Trophoblast cell (in vitro differentiated cells and primary cell): ENCODE measurements around the gene YY1.
"Not testable (repeated sequence)": the region's sequence is repeated elsewhere in the genome, so short reads cannot be mapped to it uniquely, and the experiment has no call there.

ENCODE experiments used
- DNase-seq, 2 donors: peaks; one replicate each; pipeline ENCODE4 v3.0.0-alpha.2; 2016
- H2AFZ ChIP-seq: 2 replicates; pipeline ENCODE4 v1.6.1; 2013; ENCODE audit warnings: low read length, moderate library complexity, mild to moderate bottlenecking; ENCODE audit not compliant: insufficient read depth, poor library complexity
- H2AK5ac ChIP-seq: 2 replicates; pipeline ENCODE4 v1.6.1; 2013; ENCODE audit warnings: mild to moderate bottlenecking, low read length
- H2BK120ac ChIP-seq: 2 replicates; pipeline ENCODE4 v1.6.1; 2013; ENCODE audit warnings: low read length, mild to moderate bottlenecking, moderate library complexity; ENCODE audit not compliant: insufficient read depth, poor library complexity
- H2BK12ac ChIP-seq: 2 replicates; pipeline ENCODE4 v1.6.1; 2013; ENCODE audit warnings: mild to moderate bottlenecking, low read length, moderate library complexity
- H2BK5ac ChIP-seq: 2 replicates; pipeline ENCODE4 v1.6.1; 2013; ENCODE audit warnings: low read length, low read depth, moderate library complexity, mild to moderate bottlenecking; ENCODE audit not compliant: poor library complexity
- H3K14ac ChIP-seq: 2 replicates; pipeline ENCODE4 v1.6.1; 2013; ENCODE audit warnings: mild to moderate bottlenecking, low read length
- H3K18ac ChIP-seq: 2 replicates; pipeline ENCODE4 v1.6.1; 2013; ENCODE audit warnings: mild to moderate bottlenecking, low read length
- H3K23ac ChIP-seq: 2 replicates; pipeline ENCODE4 v1.6.1; 2013; ENCODE audit warnings: low read length
- H3K27ac ChIP-seq: 2 replicates; pipeline ENCODE4 v1.5.1; 2013; ENCODE audit warnings: low read depth, mild to moderate bottlenecking, inconsistent platforms, low read length, moderate library complexity
- H3K27me3 ChIP-seq: 2 replicates; pipeline ENCODE4 v1.6.1; 2013; ENCODE audit warnings: inconsistent platforms, mild to moderate bottlenecking, low read length, moderate library complexity; ENCODE audit not compliant: insufficient read depth
- H3K36me3 ChIP-seq, 2 experiments: 1 replicate in 1 of 2; 2 replicates in 1 of 2; pipeline ENCODE4 v1.6.1; 2013; ENCODE audit warnings: low read length in 2 of 2, mild to moderate bottlenecking in 2 of 2, moderate library complexity in 1 of 2; ENCODE audit not compliant: insufficient read depth in 2 of 2, control insufficient read depth in 1 of 2
- H3K4ac ChIP-seq: 2 replicates; pipeline ENCODE4 v1.6.1; 2013; ENCODE audit warnings: low read depth, mild to moderate bottlenecking, low read length, moderate library complexity
- H3K4me1 ChIP-seq, 2 experiments: 1 replicate in 1 of 2; 2 replicates in 1 of 2; pipeline ENCODE4 v1.6.1; 2013; ENCODE audit warnings: low read length in 2 of 2, mild to moderate bottlenecking in 2 of 2, moderate library complexity in 1 of 2; ENCODE audit not compliant: insufficient read depth in 2 of 2, control insufficient read depth in 1 of 2
- H3K4me2 ChIP-seq: 2 replicates; pipeline ENCODE4 v1.6.1; 2013; ENCODE audit warnings: inconsistent platforms, mild to moderate bottlenecking, low read length, moderate library complexity
- H3K4me3 ChIP-seq: 2 replicates; pipeline ENCODE4 v1.5.1; 2013; ENCODE audit warnings: mild to moderate bottlenecking, low read depth, low read length, inconsistent platforms
- H3K79me1 ChIP-seq: one replicate; pipeline ENCODE4 v1.6.1; 2013; ENCODE audit warnings: low read length
- H3K79me2 ChIP-seq: 2 replicates; pipeline ENCODE4 v1.6.1; 2013; ENCODE audit warnings: low read length, mild to moderate bottlenecking; ENCODE audit not compliant: control insufficient read depth, insufficient read depth, poor library complexity
- H3K9ac ChIP-seq: 2 replicates; pipeline ENCODE4 v1.6.1; 2013; ENCODE audit warnings: mild to moderate bottlenecking, low read length
- H3K9me3 ChIP-seq: 2 replicates; pipeline ENCODE4 v1.6.1; 2013; ENCODE audit warnings: low read depth, mild to moderate bottlenecking, control low read depth, inconsistent platforms, low read length; ENCODE audit not compliant: insufficient read depth
- H4K12ac ChIP-seq: 2 replicates; pipeline ENCODE4 v1.6.1; 2013; ENCODE audit warnings: low read depth, mild to moderate bottlenecking, low read length, moderate library complexity
- H4K8ac ChIP-seq: 2 replicates; pipeline ENCODE4 v1.6.1; 2013; ENCODE audit warnings: low read depth, mild to moderate bottlenecking, low read length, moderate library complexity
- H4K91ac ChIP-seq: one replicate; pipeline ENCODE4 v1.6.1; 2013; ENCODE audit warnings: low read depth, mild to moderate bottlenecking, low read length, moderate library complexity
- WGBS: extraction: QIAGEN DNeasy Blood & Tissue Kit; methylation state at CpG from one replicate; pipeline ENCODE4 v1.1.7; 2013; ENCODE audit warnings: missing lambda C conversion rate; ENCODE audit not compliant: insufficient read length, insufficient coverage; ENCODE audit errors: extremely low coverage; 5-methylcytosine and 5-hydroxymethylcytosine counted together

The YY1 gene

DNA sequence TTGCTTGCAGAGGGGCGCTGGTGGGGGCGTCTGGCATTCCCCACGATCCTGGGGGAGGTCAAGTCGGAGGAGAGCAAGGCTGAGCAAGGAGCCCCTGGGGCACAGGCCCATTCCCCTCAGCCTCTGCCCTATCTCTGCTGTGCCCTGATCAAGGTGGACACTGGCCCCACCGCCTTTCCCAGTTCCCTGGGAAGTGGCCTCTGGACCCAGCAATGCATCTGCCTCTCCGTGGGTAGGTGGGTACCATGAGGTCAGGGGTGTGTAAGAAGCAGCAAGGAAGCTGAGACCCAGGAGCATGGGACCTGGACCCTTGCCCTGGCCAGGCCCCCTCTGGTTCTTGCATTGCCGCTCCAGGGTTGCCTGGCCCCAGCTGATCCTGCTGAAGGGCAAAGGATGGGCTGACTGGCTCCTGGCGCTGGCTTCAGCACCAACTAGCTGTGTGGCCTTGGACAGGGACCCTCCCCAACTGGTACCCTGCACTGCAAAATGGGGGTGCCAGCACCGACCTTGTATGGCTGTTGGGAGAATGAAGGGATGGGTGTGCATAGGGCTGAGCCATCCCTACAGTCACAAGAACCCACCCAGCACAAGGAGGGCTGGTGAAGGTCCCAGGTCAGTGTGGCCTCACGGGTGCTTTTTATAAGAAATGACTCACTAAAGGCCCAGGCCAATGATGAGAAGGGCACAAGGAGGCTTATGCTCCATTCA, 47.7 kb downstream of the YY1 start:
- H3K27ac ChIP-seq = no peak overlapping the region
- H3K18ac ChIP-seq = no peak overlapping the region
- peaks cover 8% of the 10 kb centered on the region for H3K79me1 ChIP-seq
- H3K4me1 ChIP-seq = peaks cover 17 to 31% of the 10 kb centered on the region in 2 experiments
- peaks cover 3% of the 10 kb centered on the region for H3K9me3 ChIP-seq
- no peak overlapping the region for H3K4me2 ChIP-seq
- H4K12ac ChIP-seq = no peak overlapping the region
- H2BK120ac ChIP-seq = no peak overlapping the region
- H3K23ac ChIP-seq = no peak overlapping the region
- peaks cover 3% of the 10 kb centered on the region for H3K79me2 ChIP-seq
- H3K4ac ChIP-seq = no peak overlapping the region
- no peak overlapping the region for H4K8ac ChIP-seq
- H2BK12ac ChIP-seq = no peak overlapping the region
- H3K9ac ChIP-seq = no peak overlapping the region
- no peak overlapping the region for H2BK5ac ChIP-seq
- no CpG with 5 or more reads among the region's 10 CpGs for WGBS
- no peak overlapping the region for H2AK5ac ChIP-seq
- H3K27me3 ChIP-seq = no peaks in the 10 kb centered on the region
- H3K14ac ChIP-seq = no peak overlapping the region
- H2AFZ ChIP-seq = no peak overlapping the region
- H3K36me3 ChIP-seq = peaks cover 15 to 17% of the 10 kb centered on the region in 2 experiments
- no peak for DNase-seq
- no peak overlapping the region for H3K4me3 ChIP-seq
- no peak overlapping the region for H4K91ac ChIP-seq

DNA sequence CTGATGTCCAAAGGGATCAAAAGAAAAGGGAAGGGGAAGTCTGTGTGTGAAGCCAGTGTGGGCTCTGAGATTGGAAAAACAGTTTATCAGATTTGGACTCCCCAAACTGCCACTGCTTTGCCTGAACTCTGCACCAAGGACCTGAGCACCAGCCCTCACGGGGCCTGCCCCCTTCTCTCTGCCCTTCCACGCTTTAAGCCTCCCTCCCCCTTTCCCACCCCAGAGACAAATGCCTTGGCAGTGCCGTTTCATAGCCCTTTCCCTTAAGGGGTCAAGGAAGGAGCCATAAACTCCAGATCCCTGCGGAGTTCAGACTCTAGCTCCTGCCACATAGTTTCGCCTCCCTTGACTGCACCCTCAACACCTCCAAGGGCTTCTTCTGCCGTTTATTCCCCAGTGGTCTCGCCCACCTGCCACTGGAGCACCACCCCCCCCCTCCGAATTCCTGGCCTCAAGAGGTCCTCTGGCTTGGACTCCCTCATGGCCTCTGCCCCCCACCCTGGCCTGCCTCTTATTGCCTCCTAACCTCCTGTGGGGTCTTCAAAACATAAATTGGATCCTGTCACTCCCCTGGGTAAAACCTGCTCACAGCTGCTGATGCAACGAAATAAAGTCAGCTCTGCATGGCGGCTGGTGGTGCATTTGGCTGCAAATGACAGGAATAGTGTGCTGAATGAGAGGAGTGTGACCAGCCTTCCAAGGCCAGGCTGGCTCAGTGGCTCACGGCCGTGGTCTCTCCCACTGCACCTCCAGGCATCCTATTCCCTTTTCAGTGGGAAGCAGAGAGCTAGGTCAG, 48.5 kb downstream of the YY1 start:
- H3K9ac ChIP-seq = no peak overlapping the region
- no peak for DNase-seq
- peaks cover 3% of the 10 kb centered on the region for H3K9me3 ChIP-seq
- H3K14ac ChIP-seq = no peak overlapping the region
- H3K79me2 ChIP-seq = peaks cover 3% of the 10 kb centered on the region
- no peak overlapping the region for H3K4me3 ChIP-seq
- no peak overlapping the region for H4K91ac ChIP-seq
- no peaks in the 10 kb centered on the region for H3K27me3 ChIP-seq
- H3K4me1 ChIP-seq = peaks cover 13 to 24% of the 10 kb centered on the region in 2 experiments
- peaks cover 20 to 24% of the 10 kb centered on the region in 2 experiments for H3K36me3 ChIP-seq
- no peak overlapping the region for H2BK120ac ChIP-seq
- no CpG with 5 or more reads among the region's 12 CpGs for WGBS
- no peak overlapping the region for H3K4me2 ChIP-seq
- H3K27ac ChIP-seq = no peak overlapping the region
- H4K8ac ChIP-seq = no peak overlapping the region
- H4K12ac ChIP-seq = no peak overlapping the region
- H2AFZ ChIP-seq = no peak overlapping the region
- H2BK5ac ChIP-seq = no peak overlapping the region
- no peak overlapping the region for H2BK12ac ChIP-seq
- no peak overlapping the region for H3K4ac ChIP-seq
- peaks cover 8% of the 10 kb centered on the region for H3K79me1 ChIP-seq
- no peak overlapping the region for H2AK5ac ChIP-seq
- no peak overlapping the region for H3K18ac ChIP-seq
- H3K23ac ChIP-seq = no peak overlapping the region

DNA sequence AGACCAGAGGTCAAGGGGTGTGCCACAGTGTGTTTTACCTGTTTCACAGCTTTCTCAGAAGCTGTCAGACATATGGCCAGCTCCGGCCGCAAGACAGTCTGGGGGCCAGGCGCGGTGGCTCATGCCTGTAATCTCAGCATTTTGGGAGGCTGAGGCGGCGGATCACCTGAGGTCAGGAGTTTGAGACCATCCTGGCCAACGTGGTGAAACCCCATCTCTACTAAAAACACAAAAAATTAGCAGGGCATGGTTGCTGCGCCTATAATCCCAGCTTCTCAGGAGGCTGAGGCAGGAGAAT, 49.0 kb downstream of the YY1 start:
- not testable (repeated sequence) for H2AK5ac ChIP-seq, H2BK120ac ChIP-seq, H4K91ac ChIP-seq, H3K79me2 ChIP-seq, H3K9ac ChIP-seq, H3K27me3 ChIP-seq, H3K4me3 ChIP-seq, H3K27ac ChIP-seq, H2BK12ac ChIP-seq, H4K12ac ChIP-seq, H3K14ac ChIP-seq, H2AFZ ChIP-seq, H3K4ac ChIP-seq, H3K4me2 ChIP-seq, H3K79me1 ChIP-seq, H4K8ac ChIP-seq, H3K9me3 ChIP-seq, H3K23ac ChIP-seq, H3K18ac ChIP-seq, DNase-seq, H2BK5ac ChIP-seq
- Histone ChIP-seq H3K4me1 (peaks cover 11 to 20% of the 10 kb centered on the region in 2 experiments), H3K36me3 (peaks cover 24 to 30% of the 10 kb centered on the region in 2 experiments)
- WGBS = no CpG with 5 or more reads among the region's 8 CpGs

DNA sequence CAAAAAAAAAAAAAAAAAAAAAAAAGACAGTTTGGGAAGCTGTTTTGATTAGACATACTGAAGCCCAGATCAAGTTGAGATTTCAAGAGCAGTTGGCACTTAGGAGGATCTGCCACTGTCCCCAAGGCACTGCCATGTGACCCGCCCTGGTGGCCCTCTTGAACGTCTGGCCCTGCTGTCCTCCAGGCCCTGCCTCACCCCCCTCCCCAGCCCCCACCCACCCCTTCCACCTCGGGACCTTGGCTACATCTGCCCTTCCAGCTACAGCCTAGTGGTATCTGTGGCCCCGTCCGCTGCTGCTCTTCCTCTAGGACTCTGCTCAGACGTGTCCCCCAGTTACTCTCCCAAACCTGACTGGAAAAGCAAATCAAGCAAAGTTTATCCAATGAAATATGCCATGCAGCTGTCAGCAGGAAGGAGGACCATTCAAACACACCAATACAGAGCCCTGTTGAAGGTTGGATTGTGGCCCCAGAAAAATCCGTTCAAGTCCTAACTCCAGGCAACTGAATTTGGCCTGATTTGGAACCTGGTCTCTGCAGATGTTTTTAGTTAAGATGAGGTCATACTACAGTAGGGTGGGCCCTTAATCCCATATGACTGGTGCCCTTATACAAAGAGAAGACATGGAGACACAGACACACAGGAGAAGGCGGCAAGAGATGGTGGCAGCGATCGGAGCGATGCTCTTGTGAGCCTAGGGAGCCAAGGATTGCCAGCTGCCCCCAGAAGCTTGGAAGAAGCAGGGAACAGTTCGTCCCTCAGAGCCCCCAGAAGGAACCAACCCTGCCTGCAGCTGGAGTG, 49.6 kb downstream of the YY1 start:
- H3K79me2 ChIP-seq = peaks cover 3% of the 10 kb centered on the region
- no peak overlapping the region for H3K14ac ChIP-seq
- H3K9me3 ChIP-seq = peaks cover 3% of the 10 kb centered on the region
- no peak overlapping the region for H2AFZ ChIP-seq
- no peak for DNase-seq
- no peak overlapping the region for H4K12ac ChIP-seq
- WGBS = no CpG with 5 or more reads among the region's 12 CpGs
- H3K79me1 ChIP-seq = peaks cover 8% of the 10 kb centered on the region
- H3K18ac ChIP-seq = no peak overlapping the region
- H2BK12ac ChIP-seq = no peak overlapping the region
- H2AK5ac ChIP-seq = no peak overlapping the region
- H3K9ac ChIP-seq = no peak overlapping the region
- peaks cover 8 to 17% of the 10 kb centered on the region in 2 experiments for H3K4me1 ChIP-seq
- no peak overlapping the region for H4K8ac ChIP-seq
- H3K4ac ChIP-seq = no peak overlapping the region
- no peak overlapping the region for H2BK5ac ChIP-seq
- no peaks in the 10 kb centered on the region for H3K27me3 ChIP-seq
- no peak overlapping the region for H3K4me2 ChIP-seq
- no peak overlapping the region for H4K91ac ChIP-seq
- no peak overlapping the region for H3K27ac ChIP-seq
- peaks cover 26 to 31% of the 10 kb centered on the region in 2 experiments for H3K36me3 ChIP-seq
- no peak overlapping the region for H3K23ac ChIP-seq
- no peak overlapping the region for H2BK120ac ChIP-seq
- no peak overlapping the region for H3K4me3 ChIP-seq
